ENCODE results near the gene NFE2L3.
A peak's percentile ranks its signal among the peaks of the same experiment; 100 is the strongest.

NFE2L3 gene

GRCh38 chr7:26186364-26187311 lies 34.6 kb downstream of the NFE2L3 start:
- Mint-ChIP-seq H3K9me3 (no peaks in the 10 kb centered on the region), H3K27me3 (no peaks in the 10 kb centered on the region), H3K4me3 (no peak overlapping the region), H3K27ac (ENCODE audit: low read depth) (peak overlapping the region; percentile 68), H3K4me1 (peaks cover 74% of the 10 kb centered on the region), H3K36me3 (ENCODE audit: insufficient read depth) (peaks cover 60% of the 10 kb centered on the region)
- ATAC-seq (replicated peaks; ENCODE audit: extremely low read depth, poor library complexity, severe bottlenecking) (no peak), DNase-seq (ENCODE audit: low spot score in 2 of 2) (no peak)

- H3K36me3 Mint-ChIP-seq (ENCODE audit: insufficient read depth), result peaks cover 69% of the 10 kb centered on the region
- H3K27ac Mint-ChIP-seq (ENCODE audit: low read depth), result peak overlapping the region; percentile 68
- DNase-seq (ENCODE audit: low spot score in 2 of 2), result no peak
- no peaks in the 10 kb centered on the region for H3K9me3 Mint-ChIP-seq
- no peak for ATAC-seq (replicated peaks; ENCODE audit: extremely low read depth, poor library complexity, severe bottlenecking)
- H3K27me3 Mint-ChIP-seq, result no peaks in the 10 kb centered on the region
- H3K4me3 Mint-ChIP-seq, result peak overlapping the region; percentile 7
- H3K4me1 Mint-ChIP-seq, result peaks cover 79% of the 10 kb centered on the region
Measured at GRCh38 chr7:26187380-26188205, 35.6 kb downstream of the NFE2L3 start.

- peak overlapping the region; percentile 7 for H3K4me3 Mint-ChIP-seq
- ATAC-seq (replicated peaks; ENCODE audit: extremely low read depth, poor library complexity, severe bottlenecking) (no peak), DNase-seq (ENCODE audit: low spot score in 2 of 2) (no peak)
- no peaks in the 10 kb centered on the region for H3K27me3 Mint-ChIP-seq
- H3K36me3 Mint-ChIP-seq (ENCODE audit: insufficient read depth), result peaks cover 76% of the 10 kb centered on the region
- peaks cover 87% of the 10 kb centered on the region for H3K4me1 Mint-ChIP-seq
- H3K27ac Mint-ChIP-seq (ENCODE audit: low read depth), result peak overlapping the region; percentile 68
- no peaks in the 10 kb centered on the region for H3K9me3 Mint-ChIP-seq
Measured at GRCh38 chr7:26188206-26188956, 36.4 kb downstream of the NFE2L3 start.

- Mint-ChIP-seq H3K9me3 (no peaks in the 10 kb centered on the region), H3K27ac (ENCODE audit: low read depth) (peak overlapping the region; percentile 68), H3K27me3 (no peaks in the 10 kb centered on the region), H3K4me1 (peaks cover 88% of the 10 kb centered on the region), H3K4me3 (no peak overlapping the region), H3K36me3 (ENCODE audit: insufficient read depth) (peaks cover 81% of the 10 kb centered on the region)
- DNase-seq (ENCODE audit: low spot score in 2 of 2), result no peak
- ATAC-seq (replicated peaks; ENCODE audit: extremely low read depth, poor library complexity, severe bottlenecking), result no peak
Measured at GRCh38 chr7:26188957-26189541, 37.1 kb downstream of the NFE2L3 start.

GRCh38 chr7:26189697-26190096 lies 37.7 kb downstream of the NFE2L3 start:
- H3K36me3 Mint-ChIP-seq (ENCODE audit: insufficient read depth), result peaks cover 86% of the 10 kb centered on the region
- H3K9me3 Mint-ChIP-seq, result no peaks in the 10 kb centered on the region
- H3K27me3 Mint-ChIP-seq, result no peaks in the 10 kb centered on the region
- ATAC-seq (replicated peaks; ENCODE audit: extremely low read depth, poor library complexity, severe bottlenecking) (no peak), DNase-seq (ENCODE audit: low spot score in 2 of 2) (no peak)
- peak overlapping the region; percentile 68 for H3K27ac Mint-ChIP-seq (ENCODE audit: low read depth)
- peaks cover 88% of the 10 kb centered on the region for H3K4me1 Mint-ChIP-seq
- no peak overlapping the region for H3K4me3 Mint-ChIP-seq

- H3K27ac Mint-ChIP-seq (ENCODE audit: low read depth), result peak overlapping the region; percentile 29
- H3K4me3 Mint-ChIP-seq, result peak overlapping the region; percentile 2
- peaks cover 89% of the 10 kb centered on the region for H3K36me3 Mint-ChIP-seq (ENCODE audit: insufficient read depth)
- no peak for DNase-seq (ENCODE audit: low spot score in 2 of 2)
- no peak for ATAC-seq (replicated peaks; ENCODE audit: extremely low read depth, poor library complexity, severe bottlenecking)
- peaks cover 87% of the 10 kb centered on the region for H3K4me1 Mint-ChIP-seq
- no peaks in the 10 kb centered on the region for H3K27me3 Mint-ChIP-seq
- H3K9me3 Mint-ChIP-seq, result no peaks in the 10 kb centered on the region
Measured at GRCh38 chr7:26190417-26190869, 38.4 kb downstream of the NFE2L3 start.

- Mint-ChIP-seq H3K4me3 (peak overlapping the region; percentile 100), H3K36me3 (ENCODE audit: insufficient read depth) (peaks cover 96% of the 10 kb centered on the region), H3K4me1 (peaks cover 88% of the 10 kb centered on the region), H3K27me3 (no peaks in the 10 kb centered on the region), H3K9me3 (no peaks in the 10 kb centered on the region), H3K27ac (ENCODE audit: low read depth) (peak overlapping the region; percentile 92)
- ATAC-seq (replicated peaks; ENCODE audit: extremely low read depth, poor library complexity, severe bottlenecking) (no peak), DNase-seq (ENCODE audit: low spot score in 2 of 2) (no peak)
Measured at GRCh38 chr7:26191233-26191973, 39.4 kb downstream of the NFE2L3 start.

GRCh38 chr7:26191974-26192479 lies 40.0 kb downstream of the NFE2L3 start:
- peak overlapping the region; percentile 92 for H3K27ac Mint-ChIP-seq (ENCODE audit: low read depth)
- H3K27me3 Mint-ChIP-seq, result no peaks in the 10 kb centered on the region
- no peaks in the 10 kb centered on the region for H3K9me3 Mint-ChIP-seq
- H3K4me3 Mint-ChIP-seq, result peak overlapping the region; percentile 100
- DNase-seq (ENCODE audit: low spot score in 2 of 2) (no peak), ATAC-seq (replicated peaks; ENCODE audit: extremely low read depth, poor library complexity, severe bottlenecking) (no peak)
- H3K36me3 Mint-ChIP-seq (ENCODE audit: insufficient read depth), result peaks cover 99% of the 10 kb centered on the region
- peaks cover 88% of the 10 kb centered on the region for H3K4me1 Mint-ChIP-seq

GRCh38 chr7:26192485-26193087 lies 40.6 kb downstream of the NFE2L3 start:
- Mint-ChIP-seq H3K4me1 (peaks cover 88% of the 10 kb centered on the region), H3K9me3 (no peaks in the 10 kb centered on the region), H3K4me3 (peak overlapping the region; percentile 100), H3K36me3 (ENCODE audit: insufficient read depth) (peaks cover 99% of the 10 kb centered on the region), H3K27me3 (no peaks in the 10 kb centered on the region), H3K27ac (ENCODE audit: low read depth) (peak overlapping the region; percentile 92)
- ATAC-seq (replicated peaks; ENCODE audit: extremely low read depth, poor library complexity, severe bottlenecking) (no peak), DNase-seq (ENCODE audit: low spot score in 2 of 2) (no peak)

- DNase-seq (ENCODE audit: low spot score in 2 of 2) (no peak), ATAC-seq (replicated peaks; ENCODE audit: extremely low read depth, poor library complexity, severe bottlenecking) (peak; percentile 38)
- Mint-ChIP-seq H3K36me3 (ENCODE audit: insufficient read depth) (peaks cover 98% of the 10 kb centered on the region), H3K4me3 (peak overlapping the region; percentile 100), H3K9me3 (no peaks in the 10 kb centered on the region), H3K4me1 (peaks cover 79% of the 10 kb centered on the region), H3K27me3 (no peaks in the 10 kb centered on the region), H3K27ac (ENCODE audit: low read depth) (peak overlapping the region; percentile 92)
Measured at GRCh38 chr7:26193432-26194207, 41.6 kb downstream of the NFE2L3 start.
